LoVo (cell line): ENCODE results near the gene WRAP73.
"Not testable (repeated sequence)": the region's sequence is repeated elsewhere in the genome, so short reads cannot be mapped to it uniquely, and the experiment has no call there.

Source experiments
- DNase-seq: peaks from one replicate; pipeline ENCODE4 v3.0.0-alpha.2; 2016; ENCODE audit warnings: low spot score

The WRAP73 gene

DNA sequence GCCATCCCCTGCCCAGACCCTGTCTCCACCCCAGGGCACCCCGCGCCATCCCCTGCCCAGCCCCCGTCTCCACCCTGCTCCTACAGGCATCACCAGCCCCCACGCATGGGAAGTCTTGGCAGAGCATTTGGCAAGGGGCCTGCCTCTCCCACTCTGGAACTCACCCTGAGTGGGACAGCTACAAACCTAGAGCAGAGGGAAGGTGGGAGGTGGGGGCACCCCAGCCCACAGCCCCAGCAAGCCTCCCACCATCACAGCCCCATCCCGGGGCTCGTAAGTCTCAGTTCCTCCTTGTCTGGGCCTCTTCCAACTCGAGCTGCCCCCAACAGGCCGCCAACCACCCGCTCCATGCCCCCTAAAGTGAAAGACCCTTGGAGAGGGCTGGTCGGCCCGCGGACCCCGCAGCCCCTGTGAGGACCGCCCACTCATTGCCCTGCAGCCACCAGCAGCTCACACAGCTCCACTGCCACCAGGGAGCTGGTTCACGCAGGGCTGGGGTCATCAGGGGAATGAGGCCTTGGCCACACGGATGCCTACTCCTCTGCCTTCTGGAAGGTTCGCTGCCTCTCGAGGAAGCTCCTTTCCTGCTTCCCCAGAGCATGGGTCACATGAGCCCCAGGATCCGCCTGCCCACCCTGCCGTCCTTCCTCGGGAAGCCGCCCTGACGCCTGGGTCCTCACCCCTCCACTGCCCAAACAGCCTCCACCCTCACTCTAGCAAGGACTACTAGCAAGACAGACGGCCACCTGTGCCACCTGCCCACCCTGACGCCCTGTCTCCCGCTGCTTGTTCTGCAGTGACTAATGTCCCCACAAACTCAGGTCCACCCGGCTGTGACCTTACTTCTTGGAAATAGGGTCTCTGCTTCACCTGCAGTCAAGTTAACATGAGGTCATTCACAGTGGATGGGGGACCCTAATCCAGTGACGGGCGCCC lies 53.0 kb downstream of the WRAP73 start:
- no peak for DNase-seq

DNA sequence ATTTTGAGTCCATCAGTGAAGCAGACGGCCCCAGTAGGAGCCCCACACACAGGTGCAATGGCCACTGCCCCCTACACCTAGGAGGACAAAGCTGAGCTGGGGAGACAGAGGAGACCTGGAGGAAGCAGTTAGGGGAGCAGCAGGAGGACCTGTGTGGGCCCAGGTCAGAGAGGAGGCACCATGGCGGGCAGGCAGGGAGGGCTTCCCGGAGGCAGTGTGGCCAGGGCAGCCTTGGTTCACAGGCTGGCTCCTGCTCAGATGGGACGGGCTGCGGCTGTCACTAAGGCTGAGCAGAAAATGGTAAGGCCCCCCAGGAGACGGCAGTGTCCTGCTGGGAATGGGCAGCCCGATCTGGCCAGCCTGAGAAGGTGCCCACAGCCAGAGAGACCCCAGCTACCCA lies 54.0 kb downstream of the WRAP73 start:
- no peak for DNase-seq

DNA sequence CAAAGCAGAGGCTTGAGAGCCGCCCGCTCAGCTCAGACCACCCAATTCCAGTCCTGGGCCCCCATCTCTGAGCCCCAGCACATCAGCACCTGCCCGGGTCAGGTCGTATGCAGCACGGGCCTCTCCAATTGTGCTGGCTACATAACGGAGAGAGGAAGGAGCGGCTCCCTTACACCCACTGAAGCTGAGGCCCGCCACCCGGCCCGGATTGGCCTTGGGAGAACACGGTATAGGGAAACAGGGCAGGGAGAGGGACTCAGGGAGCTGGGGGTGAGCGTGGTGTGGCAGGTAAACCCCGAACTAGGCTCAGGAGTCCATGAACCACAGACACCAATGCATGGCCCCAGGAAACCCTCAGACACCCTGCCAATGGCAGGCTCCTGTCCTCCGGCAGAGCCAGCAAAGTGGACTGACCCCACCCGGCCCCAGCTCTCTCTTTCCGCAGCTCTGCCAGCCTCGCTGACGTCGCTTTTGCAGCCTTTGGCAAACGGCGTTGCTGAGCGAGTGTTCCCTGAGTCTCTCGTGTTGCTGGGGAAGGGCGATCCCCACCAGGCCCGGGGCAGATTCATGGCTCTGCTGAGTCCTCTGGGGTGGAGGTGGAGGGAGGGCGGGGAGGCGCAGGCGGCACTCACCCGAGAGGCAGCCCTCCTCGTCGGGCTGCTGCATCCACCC lies 55.1 kb downstream of the WRAP73 start:
- no peak for DNase-seq

- DNase-seq = no peak
These were observed 56.2 kb downstream of the WRAP73 start for GRCh38 chr1:3593745-3594144.

DNA sequence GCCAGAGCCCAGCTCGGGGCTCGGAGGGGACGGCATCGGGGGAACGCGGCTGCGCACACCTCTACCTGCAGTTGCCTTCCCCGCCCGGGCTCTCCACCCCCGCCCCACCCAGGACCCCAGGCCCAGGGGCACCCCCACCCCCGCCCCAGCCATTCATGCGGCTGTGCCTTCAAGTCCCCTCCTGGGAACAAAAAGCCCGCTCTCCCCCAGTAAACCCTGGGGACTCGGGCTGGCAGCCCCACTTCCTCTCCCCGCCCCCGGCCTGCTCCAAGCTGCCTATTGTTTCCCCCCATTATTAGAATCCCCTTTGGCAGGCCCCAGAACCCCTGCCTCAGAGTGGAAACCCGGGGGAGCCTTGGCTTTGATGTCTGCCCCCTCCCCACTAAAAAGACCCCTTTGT lies 56.6 kb downstream of the WRAP73 start:
- no peak for DNase-seq

DNA sequence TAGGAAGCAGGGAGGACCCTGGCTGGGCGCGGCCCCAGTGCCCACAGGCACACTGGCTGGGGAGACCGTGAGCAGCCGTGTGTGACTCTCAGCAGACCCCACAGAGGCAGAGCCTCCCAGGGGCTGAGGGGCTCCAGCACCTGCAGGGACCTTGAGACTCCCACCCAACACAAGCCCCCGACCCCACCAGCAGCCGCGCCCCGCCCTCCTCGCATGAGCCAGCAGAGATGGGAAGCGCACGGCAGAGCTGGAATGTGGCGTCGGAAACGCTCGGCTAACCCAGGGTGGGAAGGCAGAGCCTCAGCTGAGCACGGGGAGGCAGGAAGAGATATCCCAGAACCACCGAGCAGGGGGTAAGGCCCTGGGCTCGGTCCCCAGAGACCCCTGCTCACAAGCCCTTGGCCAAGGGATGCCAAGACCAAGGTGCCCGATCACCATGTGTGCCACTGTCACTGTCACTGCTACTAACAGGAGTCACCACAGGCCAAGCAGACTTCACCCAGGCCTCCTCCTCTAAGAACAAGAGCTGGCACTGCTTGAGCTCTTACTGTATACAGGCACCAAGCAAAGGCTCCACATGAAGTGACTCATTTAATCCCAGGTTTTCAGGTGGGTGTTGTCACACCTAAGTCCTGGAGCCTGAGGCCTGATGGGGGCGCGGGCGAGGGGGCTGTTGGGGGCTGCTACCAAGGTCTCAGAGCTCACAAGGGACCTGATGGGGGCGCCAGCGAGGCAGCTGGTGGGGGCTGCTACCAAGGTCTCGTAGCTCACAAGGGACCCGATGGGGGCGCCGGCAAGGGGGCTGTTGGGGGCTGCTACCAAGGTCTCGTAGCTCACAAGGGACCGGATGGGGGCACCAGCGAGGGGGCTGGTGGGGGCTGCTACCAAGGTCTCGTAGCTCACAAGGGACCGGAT lies 58.7 kb downstream of the WRAP73 start:
- no peak for DNase-seq

- no peak for DNase-seq
These were observed 59.7 kb downstream of the WRAP73 start for GRCh38 chr1:3590139-3590763.

- DNase-seq = no peak
These were observed 61.5 kb downstream of the WRAP73 start for GRCh38 chr1:3588395-3588794.

DNA sequence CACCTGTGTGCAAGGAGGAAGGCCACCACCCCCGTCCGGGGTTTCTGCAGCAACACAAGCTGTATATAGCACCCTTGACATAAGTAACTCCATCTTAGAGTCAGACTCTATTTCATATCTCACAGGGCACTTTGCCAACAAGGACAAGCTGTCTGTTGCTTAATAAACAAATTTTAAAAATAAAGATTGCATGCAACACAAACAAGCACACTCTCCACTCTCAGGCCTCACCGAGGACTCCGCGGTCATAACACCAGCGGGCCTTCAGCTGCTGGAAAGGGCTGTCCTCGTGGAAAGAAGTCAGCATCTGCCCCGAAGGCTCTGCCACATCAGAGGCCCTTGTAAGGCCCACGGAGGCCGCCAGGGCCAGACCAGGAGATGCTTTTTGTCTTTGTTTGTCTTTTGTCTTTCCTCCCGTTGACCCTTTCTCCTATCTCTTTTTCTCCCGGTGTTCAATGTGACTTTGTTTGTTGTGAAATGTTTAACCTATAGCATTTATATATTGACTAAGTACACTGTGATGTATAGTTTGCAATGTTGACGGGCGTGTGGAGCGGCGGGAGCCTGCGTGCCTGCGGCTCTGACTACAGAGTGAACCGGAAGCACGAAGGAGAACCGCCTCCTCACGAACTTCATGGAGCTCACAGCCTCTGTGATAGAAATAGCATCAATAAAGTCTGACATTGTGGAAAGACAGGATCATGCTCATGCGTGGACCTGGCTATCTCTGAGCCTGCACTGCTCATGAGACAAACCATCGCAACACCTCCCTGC lies 62.7 kb downstream of the WRAP73 start:
- DNase-seq = no peak

- no peak for DNase-seq
These were observed 63.8 kb downstream of the WRAP73 start for GRCh38 chr1:3585940-3586568.

DNA sequence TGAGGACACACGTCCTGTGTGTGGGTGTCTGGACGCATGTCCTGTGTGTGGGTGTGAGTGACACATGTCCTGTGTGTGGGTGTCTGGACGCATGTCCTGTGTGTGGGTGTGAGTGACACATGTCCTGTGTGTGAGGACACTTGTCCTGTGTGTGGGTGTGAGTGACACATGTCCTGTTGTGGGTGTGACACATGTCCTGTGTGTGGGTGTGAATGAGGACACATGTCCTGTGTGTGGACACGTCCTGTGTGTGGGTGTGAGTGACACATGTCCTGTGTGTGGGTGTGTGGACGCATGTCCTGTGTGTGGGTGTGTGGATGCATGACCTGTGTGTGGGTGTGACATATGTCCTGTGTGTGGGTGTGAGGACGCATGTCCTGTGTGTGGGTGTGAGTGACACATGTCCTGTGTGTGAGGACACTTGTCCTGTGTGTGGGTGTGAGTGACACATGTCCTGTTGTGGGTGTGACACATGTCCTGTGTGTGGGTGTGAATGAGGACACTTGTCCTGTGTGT lies 64.5 kb downstream of the WRAP73 start:
- DNase-seq = not testable (repeated sequence)

DNA sequence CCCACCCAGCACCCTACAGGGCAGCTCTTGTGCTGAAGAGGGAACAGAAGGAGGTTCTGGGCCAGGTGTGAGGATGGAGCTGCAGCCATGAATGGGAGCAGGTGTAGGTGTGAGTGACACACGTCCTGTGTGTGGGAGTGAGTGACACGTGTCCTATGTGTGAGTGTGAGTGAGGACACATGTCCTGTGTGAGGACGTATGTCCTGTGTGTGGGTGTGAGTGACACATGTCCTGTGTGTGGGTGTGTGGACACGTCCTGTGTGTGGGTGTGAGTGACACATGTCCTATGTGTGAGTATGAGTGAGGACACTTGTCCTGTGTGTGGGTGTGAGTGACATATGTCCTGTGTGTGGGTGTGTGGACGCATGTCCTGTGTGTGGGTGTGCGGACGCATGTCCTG lies 65.0 kb downstream of the WRAP73 start:
- no peak for DNase-seq

- not testable (repeated sequence) for DNase-seq
These were observed 66.2 kb downstream of the WRAP73 start for GRCh38 chr1:3583751-3584150.

- DNase-seq = no peak
These were observed 68.4 kb downstream of the WRAP73 start for GRCh38 chr1:3581296-3582036.
